HG03060 (cell line): ENCODE data around the gene C2CD5.
"Not testable (repeated sequence)": the region's sequence is repeated elsewhere in the genome, so short reads cannot be mapped to it uniquely, and the experiment has no call there.

Source experiments
- ATAC-seq: cut with Tn5 transposase; IDR thresholded peaks from one replicate; pipeline ENCODE4 v1.9.1; 2021; ENCODE audit warnings: low read depth, moderate number of reproducible peaks; ENCODE audit not compliant: unreplicated experiment

C2CD5 gene

DNA sequence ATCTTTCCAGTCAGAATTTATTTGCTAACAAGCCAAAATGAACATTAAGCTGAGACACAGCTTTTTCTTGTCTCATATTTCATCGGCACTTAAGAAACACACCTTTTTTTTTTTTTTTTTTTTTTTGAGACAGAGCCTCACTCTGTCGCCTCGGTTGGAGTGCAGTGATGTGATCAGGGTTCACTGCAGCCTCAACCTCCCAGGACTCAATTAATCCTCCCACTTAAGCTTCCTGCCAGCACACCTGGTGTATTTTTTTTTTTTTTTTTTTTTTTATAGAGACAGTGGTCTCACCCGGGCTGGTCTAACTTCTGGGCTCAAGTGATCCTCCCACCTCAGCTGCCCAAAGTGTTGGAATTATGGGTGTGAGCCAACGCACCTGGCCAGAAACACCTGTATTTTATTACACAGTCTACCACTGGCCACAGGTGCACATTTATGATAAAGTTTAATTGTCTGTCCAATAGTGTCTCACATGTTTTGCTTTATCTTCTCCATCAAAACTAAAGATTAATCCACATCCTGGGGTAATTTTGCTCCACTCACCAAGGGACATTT lies 62.7 kb downstream of the C2CD5 start:
- no peak for ATAC-seq

DNA sequence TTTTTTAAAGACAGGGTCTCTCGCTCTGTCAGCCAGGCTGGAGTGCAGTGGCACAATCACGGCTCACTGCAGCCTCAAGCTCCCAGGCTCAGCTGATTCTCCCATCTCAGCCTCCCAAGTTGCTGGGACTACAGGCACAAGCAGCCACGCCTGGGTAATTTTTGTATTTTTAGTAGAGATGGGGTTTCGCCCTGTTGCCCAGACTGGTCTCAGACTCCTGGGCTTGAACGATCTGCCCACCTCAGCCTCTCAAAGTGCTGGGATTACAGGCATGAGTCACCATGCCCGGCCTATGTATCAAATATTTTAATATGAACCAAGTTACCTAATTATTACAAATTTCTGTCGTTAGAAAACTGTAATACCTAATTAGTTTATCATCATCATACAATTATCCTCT lies 63.5 kb downstream of the C2CD5 start:
- not testable (repeated sequence) for ATAC-seq

DNA sequence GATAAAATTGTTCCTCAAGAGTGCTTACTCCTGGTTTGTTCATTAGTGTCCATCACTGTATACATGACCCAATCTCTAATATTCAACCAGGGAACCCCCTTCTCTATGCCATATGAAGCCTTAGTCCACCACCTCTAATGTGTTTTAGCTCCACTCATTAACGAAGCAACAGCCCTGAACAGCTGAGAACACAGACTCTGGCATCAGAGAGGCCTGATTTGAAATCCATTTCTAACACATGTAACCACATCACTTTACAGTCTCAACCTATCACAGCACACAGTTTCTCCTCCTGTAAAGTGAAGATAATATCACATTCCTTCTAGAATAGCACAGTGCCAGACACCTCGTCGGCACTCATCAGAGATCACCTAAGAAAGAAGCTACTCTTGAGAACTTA lies 64.3 kb downstream of the C2CD5 start:
- ATAC-seq, result no peak

DNA sequence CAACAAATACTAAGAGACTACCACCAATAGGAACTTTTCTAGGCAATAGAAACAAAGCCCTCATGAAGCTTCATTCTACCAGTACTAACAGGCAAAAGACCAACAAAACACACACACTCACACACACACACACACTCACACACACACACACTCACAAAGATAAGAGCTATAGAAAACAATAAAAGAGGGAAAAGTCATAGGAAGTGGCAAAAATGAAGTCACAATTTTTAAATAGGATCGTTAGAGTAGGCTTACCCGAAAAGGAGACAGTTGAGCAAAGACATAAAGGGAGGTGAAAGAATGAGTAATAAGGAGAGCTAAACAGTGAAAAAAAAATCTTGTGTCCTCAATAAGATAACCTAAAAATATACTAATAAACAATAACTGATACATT lies 66.5 kb downstream of the C2CD5 start:
- no peak for ATAC-seq

- ATAC-seq, result no peak
Observed at GRCh38 chr12:22477166-22477893, 67.0 kb downstream of the C2CD5 start.

DNA sequence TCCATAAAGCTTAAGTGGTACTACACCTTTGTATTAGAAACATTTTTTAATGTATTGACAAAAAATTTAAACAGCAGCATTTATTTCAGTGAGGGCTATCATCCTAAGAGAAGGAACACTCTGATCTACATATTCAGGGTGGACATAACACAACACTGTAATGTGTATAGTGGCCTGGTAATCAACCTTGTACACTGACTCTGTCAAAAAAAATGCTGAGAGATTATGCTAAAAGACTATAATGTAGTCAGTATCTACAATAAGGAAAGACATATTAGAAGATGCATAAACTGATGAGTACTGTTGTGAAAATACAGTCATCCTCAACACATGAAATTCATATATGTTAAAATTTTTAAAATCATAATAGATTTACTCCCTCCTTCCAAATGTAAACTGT lies 68.2 kb downstream of the C2CD5 start:
- ATAC-seq, result no peak

DNA sequence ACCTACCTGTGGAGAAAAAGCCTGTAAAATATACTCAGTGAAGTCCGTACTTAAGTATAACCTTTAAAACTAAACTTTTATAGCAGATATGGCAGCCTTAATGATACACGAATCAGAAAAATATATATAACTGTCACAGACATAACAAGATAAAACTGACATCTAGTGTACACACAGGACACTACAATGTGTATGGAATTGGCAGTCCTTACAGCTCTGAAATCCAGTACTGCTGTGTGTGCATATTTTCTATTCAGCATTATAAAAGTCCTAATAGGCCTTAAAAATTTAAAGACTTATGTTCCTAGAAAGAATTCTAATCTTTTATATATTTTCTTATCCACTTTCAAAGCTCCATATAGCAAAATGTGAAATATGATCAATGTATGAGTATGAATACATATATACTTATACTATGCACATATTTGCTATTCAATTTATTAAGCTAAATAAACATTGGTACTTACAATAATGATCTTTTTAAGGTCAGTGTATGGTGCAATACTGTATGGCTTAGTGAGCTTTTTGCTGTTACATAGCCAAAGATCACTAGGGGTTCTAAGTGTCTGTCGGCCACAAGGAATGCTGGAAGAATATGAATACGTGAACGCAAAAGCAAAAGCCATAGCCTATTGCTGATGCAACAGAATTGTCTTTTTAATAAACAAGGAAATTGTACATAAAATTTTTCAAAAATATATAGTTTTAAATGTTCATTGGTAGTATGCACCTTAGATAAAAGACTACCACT lies 69.2 kb downstream of the C2CD5 start:
- ATAC-seq, result no peak

DNA sequence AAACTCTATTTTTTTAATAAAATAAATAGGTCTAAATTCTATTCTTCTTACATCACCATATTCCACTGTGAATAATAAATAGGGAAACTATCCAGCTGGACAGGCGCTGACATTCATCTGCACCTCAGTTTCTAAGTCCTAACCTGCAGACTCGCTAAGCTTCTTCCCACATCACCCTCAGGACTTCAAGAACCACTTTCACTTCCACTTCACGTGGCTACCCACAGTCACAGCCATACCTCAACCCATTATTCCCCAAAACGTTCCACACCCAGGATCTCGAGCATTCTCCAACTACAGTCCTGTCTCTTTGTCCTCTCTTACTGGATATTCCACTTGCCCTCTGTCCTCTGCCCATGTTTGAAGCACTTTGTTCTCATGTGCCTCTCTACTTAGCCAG lies 71.1 kb downstream of the C2CD5 start:
- no peak for ATAC-seq

- ATAC-seq, result no peak
Observed at GRCh38 chr12:22467190-22467589, 77.2 kb downstream of the C2CD5 start.

DNA sequence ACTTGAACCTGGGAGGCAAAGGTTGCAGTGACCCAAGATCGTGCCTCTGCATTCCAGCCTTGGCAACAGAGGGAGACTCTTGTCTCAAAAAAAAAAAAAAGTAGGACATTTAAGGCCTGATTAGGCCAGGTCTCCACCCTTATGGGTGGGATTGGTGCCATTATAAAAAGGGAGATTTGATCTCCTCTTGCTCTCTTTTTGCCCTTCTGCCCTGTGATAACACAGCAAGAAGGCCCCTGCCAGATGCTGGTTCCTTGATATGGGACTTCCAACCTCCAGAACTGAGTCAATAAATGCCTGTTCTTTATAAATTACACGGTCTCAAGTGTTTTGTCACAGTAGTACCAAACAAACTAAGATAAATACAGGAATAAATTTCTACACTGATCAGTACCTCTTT lies 81.0 kb downstream of the C2CD5 start:
- no peak for ATAC-seq

GRCh38 chr12:22461786-22462185 lies 82.6 kb downstream of the C2CD5 start:
- no peak for ATAC-seq

GRCh38 chr12:22459838-22460490 lies 84.4 kb downstream of the C2CD5 start:
- no peak for ATAC-seq

GRCh38 chr12:22458298-22458937 lies 85.9 kb downstream of the C2CD5 start:
- no peak for ATAC-seq

- ATAC-seq, result no peak
Observed at GRCh38 chr12:22457085-22457484, 87.3 kb downstream of the C2CD5 start.

DNA sequence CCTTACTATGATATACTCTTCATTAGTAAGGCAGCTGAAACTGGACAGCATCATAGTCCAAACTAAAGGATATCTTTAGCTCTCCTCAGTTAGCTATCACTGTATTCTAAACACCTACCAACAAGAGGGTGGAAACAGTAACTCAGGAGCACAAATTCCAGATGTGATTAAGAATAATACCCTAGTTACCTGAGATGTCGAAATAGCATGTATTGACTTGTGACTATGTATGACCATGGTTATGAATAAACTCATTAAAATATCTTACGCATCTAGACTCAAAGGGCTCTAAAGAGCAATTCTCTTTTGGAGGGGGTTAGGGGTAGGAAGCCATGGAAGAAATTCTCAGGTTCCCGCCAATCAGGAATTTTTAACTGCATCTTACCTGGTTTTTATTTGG lies 90.8 kb downstream of the C2CD5 start:
- no peak for ATAC-seq

DNA sequence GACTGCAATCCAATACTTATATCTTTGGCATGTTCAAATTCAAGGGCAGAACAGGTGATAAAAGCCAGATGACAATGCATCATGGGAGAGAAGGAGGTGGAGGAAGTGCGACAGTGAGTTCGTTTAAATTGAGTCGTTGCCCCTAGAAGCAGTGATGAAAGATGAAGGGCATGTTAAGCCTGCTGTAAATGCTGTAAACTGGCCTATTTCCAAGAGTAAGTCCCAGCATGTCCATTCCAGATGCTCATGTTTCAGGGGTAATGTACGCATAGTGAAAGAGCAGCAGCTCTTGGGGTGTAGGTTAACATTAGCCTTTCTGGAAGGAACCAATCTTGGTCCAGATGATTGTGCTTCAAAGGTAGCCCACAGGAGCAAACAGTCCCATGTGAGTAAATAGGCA lies 97.1 kb downstream of the C2CD5 start:
- no peak for ATAC-seq

DNA sequence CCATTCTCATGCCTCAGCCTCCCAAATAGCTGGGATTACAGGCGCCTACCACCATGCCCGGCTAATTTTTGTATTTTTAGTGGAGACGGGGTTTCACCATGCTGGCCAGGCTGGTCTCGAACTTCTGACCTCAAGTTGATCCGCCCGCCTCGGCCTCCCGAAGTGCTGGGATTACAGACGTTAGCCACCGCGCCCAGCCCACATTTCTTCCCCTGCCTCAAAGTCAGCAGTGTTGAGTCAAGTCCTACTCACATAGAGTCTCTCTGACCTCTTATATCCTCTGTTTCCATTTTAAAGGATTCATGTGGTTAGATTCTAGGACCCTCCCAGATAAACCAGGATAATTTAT lies 100.1 kb downstream of the C2CD5 start:
- ATAC-seq, result not testable (repeated sequence)

GRCh38 chr12:22443379-22444316 lies 100.7 kb downstream of the C2CD5 start:
- peak; percentile 97 for ATAC-seq

DNA sequence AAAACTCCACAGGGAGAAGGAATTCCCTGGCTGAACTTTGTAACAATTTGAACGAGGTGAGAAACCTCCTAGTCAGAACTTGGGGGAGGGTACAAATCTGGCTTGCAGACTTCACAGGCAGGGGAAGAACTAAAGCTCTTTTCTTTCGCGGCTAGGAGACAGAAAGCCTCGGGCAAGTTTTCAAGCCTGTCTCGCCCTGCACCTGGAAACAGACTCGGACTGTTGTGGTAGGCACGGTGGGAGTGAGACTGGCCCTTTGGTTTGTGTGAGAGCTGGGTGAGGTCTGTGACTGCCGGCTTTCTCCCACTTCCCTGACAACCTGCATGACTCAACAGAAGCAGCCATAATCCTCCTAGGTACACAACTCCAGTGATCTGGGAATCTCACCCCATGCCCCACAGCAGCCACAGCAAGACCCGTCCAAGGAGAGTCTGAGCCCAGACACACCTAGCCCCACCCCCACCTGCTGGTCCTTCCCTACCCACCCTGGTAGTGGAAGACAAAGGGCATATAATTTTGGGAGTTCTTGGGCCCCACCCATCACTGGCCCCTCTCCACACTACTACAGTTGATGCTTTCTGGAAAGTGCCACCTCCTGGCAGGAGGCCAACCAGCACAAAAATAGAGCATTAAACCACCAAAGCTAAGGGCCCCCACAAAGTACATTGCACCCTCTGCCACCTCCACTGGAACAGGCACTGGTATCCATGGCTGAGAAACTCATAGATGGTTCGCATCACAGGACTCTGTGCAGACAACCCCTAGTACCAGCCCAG lies 107.1 kb downstream of the C2CD5 start:
- no peak for ATAC-seq
